NCI-H82 treated with DMSO at 0.1 percent for 48 hours (cell line): ENCODE measurements around the gene COA8.

Experiments
- DNase-seq: peaks from one replicate; lab custom pipeline; 2025; ENCODE audit not compliant: unreplicated experiment; lab: John Stamatoyannopoulos, UW

Gene COA8

GRCh38 chr14:103619057-103619456, 56.3 kb downstream of the COA8 start:
- no peak for DNase-seq

DNA sequence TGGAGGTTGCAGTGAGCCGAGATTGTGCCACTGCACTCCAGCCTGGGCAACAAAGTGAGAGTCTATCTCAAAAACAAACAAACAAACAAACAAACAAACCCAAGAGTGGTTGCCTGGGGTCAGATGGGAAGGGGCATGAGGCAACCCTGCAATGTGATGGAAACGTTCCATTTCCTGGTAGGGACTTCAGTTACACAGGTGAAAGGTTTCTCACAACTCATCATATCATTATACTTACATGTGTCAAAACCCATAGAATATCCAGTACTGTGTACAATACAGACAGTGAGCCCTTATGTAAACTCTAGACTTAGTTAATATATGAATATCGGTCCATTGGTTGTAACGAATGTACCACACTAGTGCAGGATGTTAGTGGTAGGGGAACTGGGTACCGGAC, 59.1 kb downstream of the COA8 start:
- DNase-seq = no peak

DNA sequence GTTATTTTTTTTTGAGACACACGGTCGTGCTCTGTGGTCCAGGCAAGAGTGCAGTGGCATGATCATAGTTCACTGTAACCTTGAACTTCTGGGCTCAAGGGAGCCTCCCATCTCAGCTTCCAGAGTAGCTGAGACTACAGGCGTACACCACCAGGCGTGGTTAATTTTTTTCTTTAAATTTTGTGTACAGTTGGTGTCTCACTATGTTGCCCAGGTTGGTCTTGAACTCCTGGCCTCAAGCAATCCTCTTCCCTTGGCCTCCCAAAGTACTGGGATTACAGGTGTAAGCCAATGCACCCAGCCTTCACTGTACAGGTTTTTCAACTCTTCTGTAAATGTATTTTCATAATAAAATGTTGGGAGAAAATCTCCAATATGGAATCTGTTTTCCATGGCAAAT, 60.5 kb downstream of the COA8 start:
- DNase-seq = no peak

DNA sequence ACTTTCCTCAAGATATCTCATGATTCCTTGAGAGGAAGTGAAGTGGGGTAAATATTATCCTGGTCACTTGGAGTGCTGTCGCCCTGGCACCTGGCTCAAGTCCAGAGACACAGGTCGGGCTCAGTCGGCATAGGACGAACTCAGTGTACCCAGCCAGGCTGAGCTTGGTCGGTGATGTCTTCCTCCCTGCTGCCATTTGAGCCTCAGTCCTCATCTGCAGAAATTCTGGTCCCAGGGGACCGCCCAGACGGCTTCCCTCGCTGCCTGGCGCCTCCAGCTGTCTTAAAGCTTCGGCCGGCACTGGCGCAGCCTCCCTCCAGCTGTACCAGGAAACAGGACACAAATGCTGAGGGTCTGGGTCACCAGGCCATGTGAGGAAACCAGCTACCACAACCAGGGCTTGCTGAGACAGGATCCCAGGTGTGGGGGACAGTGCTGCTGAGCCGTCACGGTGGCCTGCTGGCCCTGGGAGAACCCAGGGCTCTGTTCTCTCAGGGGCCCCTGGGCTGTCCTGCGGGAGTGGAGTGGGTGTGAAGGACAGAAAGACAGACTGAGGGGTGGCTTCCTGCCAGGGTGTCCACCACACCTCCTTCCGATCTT, 61.2 kb downstream of the COA8 start:
- peak; percentile 38 for DNase-seq

DNA sequence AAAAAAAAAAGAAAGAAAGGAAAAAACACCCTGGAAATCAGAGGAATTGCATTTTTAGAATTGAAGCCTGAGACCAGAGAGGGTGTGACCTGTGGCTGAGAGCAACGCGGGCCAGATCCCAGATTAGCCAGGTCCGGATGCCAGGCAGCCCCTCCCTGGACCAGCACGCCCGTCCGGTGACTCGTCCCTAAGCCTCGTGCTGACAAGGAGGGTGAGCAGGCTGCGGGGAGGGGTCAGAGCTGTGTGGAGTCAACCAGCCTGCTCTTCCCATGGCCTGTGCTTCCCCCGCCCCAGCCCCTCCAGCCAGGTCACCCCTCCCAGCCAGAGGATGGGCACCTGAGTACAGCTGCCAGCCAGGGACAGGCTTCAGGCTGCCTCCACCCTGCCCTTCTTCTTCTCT, 62.1 kb downstream of the COA8 start:
- no peak for DNase-seq

GRCh38 chr14:103625356-103626095, 62.8 kb downstream of the COA8 start:
- DNase-seq = no peak

GRCh38 chr14:103626146-103626850, 63.5 kb downstream of the COA8 start:
- DNase-seq = no peak

DNA sequence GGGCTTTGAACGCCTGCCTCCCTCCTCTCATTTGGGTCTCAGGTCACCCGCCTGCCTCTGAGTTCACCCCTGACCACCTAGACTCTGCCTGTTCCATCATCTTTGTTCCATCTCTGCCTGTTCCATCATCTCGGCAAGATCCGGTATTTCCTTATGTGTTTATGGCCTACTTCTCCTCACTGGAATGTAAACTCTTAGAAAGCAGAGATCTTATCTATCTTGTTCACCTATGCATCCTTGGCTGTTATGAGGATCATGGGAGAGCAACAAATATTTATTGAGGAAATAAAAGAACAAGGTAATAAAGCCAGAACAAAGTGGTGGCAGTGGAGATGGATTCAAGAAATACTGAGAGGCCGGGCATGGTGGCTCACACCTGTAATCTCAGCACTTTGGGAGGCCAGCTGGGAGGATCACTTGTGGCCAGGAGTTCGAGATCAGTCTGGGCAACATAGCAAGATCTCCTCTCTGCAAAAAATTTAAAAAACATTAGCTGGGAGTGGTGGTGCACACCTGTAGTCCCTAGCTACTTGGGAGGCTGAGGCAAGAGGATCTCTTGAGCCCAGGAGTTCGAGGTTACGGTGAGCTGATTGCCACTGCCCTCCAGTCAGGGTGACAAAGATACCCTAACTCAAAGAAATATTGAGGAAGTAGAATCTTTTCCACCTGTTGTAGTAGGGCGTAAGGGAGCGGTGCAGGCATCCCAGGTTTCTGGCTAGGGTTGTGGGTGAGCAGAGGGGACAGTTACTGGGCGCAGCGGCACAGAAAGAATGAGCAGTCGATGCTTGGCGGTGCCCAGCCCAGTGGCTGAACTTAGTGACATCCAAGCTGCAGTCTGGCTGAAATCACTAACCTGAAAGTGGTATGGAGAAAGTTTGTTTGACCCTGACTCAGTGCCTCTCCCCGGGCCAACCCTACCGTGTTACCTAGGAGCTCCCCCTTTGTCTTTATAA, 64.6 kb downstream of the COA8 start:
- DNase-seq = no peak

- no peak for DNase-seq
These were observed 65.5 kb downstream of the COA8 start for GRCh38 chr14:103628221-103628683.

DNA sequence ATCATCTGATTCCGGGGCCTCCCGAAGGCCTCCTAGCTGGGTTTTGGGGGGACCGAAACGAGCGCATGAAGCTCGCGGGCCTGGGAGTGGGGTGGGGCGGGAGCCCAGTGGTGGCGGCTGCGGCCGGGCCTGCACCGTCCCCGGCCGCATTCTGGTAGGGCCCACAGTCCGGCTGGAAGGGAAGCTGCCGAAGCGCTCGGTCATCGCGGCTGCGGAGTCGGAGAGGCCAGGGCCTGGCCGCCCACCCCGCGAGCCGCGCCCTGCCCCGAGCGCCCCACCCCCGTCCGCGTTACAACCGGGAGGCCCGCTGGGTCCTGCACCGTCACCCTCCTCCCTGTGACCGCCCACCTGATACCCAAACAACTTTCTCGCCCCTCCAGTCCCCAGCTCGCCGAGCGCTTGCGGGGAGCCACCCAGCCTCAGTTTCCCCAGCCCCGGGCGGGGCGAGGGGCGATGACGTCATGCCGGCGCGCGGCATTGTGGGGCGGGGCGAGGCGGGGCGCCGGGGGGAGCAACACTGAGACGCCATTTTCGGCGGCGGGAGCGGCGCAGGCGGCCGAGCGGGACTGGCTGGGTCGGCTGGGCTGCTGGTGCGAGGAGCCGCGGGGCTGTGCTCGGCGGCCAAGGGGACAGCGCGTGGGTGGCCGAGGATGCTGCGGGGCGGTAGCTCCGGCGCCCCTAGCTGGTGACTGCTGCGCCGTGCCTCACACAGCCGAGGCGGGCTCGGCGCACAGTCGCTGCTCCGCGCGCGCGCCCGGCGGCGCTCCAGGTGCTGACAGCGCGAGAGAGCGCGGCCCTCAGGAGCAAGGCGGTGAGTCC, 66.1 kb downstream of the COA8 start, which contains the start of gene KLC1:
TSS of gene KLC1 (plus strand) at position 528 of the 819 bp plus-strand sequence. CDS start 25,354 bp downstream, outside the sequence.
- DNase-seq = no peak

DNA sequence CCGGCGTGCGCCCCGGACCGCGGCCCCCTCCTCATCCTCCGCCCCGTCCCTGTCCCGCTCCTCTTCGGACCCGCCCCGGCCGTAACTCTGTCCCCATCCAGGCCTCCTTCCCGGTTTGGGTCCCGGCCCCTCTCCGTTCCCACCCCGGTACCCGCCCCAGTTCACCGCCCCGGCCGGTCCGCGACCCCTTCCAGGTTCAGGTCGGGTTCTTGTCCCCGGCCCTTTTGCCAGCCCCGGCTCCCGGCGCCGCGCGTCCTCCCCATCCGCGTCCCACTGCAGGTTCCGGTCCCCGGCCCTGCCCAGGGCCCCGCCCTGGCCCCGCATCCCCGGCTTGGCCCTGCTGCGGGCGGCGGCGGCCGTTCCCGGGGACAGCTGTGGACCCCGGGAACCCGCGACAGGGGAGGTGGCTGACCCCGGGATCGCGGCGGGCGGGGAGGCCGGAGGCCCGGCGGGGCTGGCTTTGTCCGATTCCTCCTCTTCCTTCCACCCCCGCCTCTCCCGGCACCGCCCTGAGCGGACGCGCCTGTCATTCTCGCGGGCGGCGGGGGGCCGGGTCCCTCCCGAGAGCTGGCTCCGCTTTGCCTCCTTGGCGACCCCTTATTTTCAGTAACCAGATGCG, 66.9 kb downstream of the COA8 start:
- DNase-seq = no peak

GRCh38 chr14:103630364-103631108, 67.8 kb downstream of the COA8 start:
- no peak for DNase-seq

DNA sequence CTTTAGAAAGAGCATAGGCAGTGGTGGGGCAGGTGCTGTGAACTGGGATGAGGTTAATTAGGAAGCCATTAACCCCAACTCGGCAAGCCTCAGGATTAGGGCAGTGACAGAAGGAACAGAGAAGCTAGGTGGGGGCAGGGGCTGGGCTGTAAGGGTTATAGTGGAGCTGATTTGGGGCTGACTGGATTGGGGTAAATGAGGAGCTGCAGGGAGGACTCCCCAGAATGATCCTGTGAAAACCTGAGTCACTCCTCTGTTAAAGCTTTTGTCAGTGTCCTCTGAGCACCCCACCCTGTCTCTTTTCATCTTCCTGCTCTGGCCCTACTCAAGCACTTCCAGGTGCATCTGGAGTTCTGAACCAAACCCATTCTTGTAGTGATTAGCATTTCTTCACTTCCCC, 70.6 kb downstream of the COA8 start:
- peak; percentile 68 for DNase-seq

DNA sequence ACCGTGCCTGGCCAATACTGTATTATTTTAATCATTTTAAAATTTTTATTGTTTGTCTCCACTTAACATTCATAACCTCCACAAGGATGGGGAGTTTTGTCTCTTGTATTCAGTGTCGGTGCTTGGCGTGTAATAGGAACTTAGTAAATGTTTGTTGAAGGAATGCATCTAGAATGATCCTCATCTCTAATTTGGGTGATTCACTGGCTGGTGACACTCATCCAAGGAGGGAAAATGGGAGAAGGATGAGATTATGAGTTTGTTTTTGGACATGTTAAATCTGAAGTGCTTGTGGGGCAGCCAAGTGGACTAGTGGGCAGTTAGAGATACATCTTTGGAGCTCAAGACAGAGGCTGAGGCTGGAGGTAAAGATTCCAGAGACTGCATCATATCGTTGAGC, 71.4 kb downstream of the COA8 start:
- DNase-seq = no peak

GRCh38 chr14:103638594-103638993, 75.8 kb downstream of the COA8 start:
- DNase-seq = no peak
